ENCODE data around the gene BAX. TPM values are rescaled to one million over a fixed set of nuclear protein-coding genes. Genes with fewer than 3 reads are reported as not detected.

The BAX gene
- total and polyA plus RNA-seq, 9 of the 15 experiments (the other 6 are each of a cell fraction or from before 2014, with no cell fraction given) = 3.2 to 95.4 (median 44.5) TPM

GRCh38 chr19:48962029-48962848 lies 7.6 kb downstream of the BAX start (continued):
- TF ChIP-seq, protein P1, sequence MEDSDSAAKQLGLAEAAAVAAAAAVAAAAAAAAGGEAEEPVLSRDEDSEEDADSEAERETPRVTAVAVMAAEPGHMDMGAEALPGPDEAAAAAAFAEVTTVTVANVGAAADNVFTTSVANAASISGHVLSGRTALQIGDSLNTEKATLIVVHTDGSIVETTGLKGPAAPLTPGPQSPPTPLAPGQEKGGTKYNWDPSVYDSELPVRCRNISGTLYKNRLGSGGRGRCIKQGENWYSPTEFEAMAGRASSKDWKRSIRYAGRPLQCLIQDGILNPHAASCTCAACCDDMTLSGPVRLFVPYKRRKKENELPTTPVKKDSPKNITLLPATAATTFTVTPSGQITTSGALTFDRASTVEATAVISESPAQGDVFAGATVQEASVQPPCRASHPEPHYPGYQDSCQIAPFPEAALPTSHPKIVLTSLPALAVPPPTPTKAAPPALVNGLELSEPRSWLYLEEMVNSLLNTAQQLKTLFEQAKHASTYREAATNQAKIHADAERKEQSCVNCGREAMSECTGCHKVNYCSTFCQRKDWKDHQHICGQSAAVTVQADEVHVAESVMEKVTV (CRISPR knock-in tag; IDR thresholded peaks at IDR 0.05) = peak; percentile 38; the same call in 1 of the 2 replicates
- peak; percentile 82 for TF ChIP-seq ETV5 (CRISPR knock-in tag; IDR thresholded peaks at IDR 0.05; ENCODE audit: low read depth)
- TF ChIP-seq FUS (optimal IDR thresholded peaks at IDR 0.05; ENCODE audit: low read depth, low read length) = no peak
- TF ChIP-seq E2F5 (CRISPR knock-in tag; IDR thresholded peaks at IDR 0.05) = peak; percentile 65; the same call in 1 of the 2 replicates
- no peak for TF ChIP-seq NFYB (IDR thresholded peaks at IDR 0.05; ENCODE audit: extremely low read depth, insufficient read length)
- TF ChIP-seq MIER1 (IDR thresholded peaks at IDR 0.05; ENCODE audit: low read depth) = no peak
- TF ChIP-seq ZNF24 (IDR thresholded peaks at IDR 0.05) = no peak
- no peak for TF ChIP-seq POLR3A (IDR thresholded peaks at IDR 0.05; ENCODE audit: borderline replicate concordance, extremely low read depth, insufficient read depth, insufficient read length)
- TF ChIP-seq OTX1 (CRISPR knock-in tag; IDR thresholded peaks at IDR 0.05) = peak; percentile 82; the same call in 1 of the 2 replicates
- TF ChIP-seq HNRNPH1 (optimal IDR thresholded peaks at IDR 0.05; ENCODE audit: low read depth, low read length) = no peak
- TF ChIP-seq GABPA (tag; conservative IDR thresholded peaks at IDR 0.05; ENCODE audit: low read depth) = peak; percentile 64
